GM18868 (cell line): ENCODE data around the gene CEACAM4.

ENCODE experiments used
- ATAC-seq: cut with Tn5 transposase; IDR thresholded peaks from one replicate; pipeline ENCODE4 v1.9.1; 2021; ENCODE audit warnings: mild to moderate bottlenecking, moderate library complexity; ENCODE audit not compliant: unreplicated experiment

Gene CEACAM4

GRCh38 chr19:41617941-41618730, 8.7 kb downstream of the CEACAM4 start:
- ATAC-seq: no peak

DNA sequence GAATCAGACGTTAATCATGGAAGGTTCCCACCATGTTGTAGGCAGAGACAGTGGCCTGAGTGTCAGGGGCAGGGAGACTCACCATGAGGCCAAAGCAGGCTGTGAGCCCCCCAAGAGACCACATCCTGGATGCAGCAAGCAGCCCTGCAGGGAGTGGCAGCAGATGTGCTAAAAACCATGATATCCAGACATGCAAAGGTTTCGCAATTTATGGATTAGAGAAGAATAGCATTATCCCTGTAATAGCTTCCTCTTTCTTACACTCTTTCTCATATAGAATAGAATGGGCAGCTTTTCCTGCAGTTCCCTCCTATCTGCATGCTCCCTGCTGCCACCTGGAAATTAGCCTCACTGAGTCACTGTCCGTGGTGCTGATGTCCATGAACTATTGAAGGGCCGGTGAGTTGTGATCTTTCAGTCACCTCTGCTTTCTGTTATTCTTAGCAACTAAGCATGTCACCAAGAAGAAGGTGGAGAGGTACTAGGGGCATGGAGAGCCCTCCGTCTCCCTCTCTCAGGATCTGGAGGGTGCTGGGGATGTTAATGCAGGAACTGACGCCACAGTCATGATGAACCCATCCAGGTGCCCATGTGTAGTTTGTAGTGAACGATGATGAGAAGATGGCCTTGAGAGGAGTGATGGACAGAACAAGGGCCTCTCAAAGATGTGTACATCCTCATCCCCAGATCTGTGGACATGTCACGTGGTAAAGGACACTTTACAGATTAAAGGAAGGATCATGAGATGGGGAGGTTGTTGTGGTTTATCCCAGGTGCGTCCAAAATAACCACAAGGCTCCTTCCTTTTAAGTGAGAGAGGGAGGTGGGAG, 9.9 kb downstream of the CEACAM4 start:
- ATAC-seq: no peak

- ATAC-seq: no peak
These were observed 11.7 kb downstream of the CEACAM4 start for GRCh38 chr19:41615207-41615606.

- ATAC-seq: no peak
These were observed 14.4 kb downstream of the CEACAM4 start for GRCh38 chr19:41612483-41612882.

- ATAC-seq: no peak
These were observed 16.1 kb downstream of the CEACAM4 start for GRCh38 chr19:41610789-41611188.

DNA sequence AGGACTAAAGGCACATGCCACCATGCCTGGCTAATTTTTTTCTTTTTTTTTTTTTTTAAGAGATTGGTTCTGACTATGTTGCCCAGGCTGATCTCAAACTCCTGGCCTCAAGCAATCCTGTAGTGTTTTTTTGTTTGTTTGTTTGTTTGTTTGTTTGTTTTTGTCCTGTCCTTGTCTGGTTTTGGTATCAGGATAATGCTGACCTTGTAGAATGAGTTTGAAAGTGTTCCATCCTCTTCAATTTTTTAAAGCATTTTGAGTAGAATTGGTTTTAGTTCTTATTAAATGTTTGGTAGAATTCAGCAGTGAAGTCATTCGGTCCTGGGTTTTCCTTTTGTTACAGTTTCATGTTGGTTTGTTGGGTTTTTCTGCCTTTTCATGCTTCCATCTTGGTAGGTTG, 19.2 kb downstream of the CEACAM4 start:
- no peak for ATAC-seq

DNA sequence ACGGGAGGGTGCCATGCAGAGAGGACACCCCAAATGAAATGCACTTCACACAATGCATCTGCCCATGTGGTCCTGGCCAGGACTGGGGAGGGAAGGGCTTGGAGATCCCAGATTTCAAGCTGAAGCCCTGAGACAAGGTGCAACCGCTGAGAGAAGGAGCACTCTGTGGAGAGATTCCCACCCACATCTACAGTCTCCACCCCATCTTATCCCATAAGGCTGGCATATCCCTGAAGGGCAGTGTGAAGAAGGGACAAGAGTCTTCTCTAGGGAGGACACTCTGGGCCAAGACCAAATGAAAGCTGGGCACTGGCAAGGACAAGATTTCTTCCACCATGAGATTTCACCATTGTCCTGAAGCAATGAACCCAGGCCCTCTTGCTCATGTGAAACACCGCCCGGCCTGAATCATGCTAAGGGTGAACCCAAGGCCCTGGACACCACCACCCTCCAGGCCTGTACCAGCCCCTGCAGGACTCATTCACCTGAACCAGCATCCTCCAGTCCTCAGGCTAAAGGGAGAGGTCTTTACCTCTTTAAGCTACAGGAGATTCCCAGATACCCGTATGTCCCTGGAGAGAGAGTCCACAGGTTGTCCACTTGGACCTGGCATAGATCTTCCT, 20.5 kb downstream of the CEACAM4 start:
- ATAC-seq: no peak

- no peak for ATAC-seq
These were observed 22.0 kb downstream of the CEACAM4 start for GRCh38 chr19:41604831-41605230.

DNA sequence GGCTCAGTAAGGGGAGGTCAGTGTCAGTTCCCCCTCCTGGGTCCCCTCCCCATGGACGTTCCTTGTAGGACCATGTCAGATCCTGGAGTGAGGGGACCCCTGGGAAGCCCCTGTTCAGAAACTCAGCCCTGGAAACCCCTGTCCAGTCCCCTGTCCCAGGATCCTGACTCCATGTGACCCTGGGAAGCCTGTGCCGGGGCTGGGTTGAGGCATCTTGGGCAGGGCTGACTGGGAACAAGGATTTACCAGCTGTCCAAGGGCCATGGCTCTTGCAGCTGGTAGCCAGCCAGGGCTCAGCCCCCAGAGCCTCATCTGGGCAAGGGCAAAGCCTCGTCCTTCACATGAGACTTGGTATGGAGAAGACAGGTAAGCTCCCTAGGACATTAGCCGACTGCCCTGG, 25.1 kb downstream of the CEACAM4 start:
- no peak for ATAC-seq

DNA sequence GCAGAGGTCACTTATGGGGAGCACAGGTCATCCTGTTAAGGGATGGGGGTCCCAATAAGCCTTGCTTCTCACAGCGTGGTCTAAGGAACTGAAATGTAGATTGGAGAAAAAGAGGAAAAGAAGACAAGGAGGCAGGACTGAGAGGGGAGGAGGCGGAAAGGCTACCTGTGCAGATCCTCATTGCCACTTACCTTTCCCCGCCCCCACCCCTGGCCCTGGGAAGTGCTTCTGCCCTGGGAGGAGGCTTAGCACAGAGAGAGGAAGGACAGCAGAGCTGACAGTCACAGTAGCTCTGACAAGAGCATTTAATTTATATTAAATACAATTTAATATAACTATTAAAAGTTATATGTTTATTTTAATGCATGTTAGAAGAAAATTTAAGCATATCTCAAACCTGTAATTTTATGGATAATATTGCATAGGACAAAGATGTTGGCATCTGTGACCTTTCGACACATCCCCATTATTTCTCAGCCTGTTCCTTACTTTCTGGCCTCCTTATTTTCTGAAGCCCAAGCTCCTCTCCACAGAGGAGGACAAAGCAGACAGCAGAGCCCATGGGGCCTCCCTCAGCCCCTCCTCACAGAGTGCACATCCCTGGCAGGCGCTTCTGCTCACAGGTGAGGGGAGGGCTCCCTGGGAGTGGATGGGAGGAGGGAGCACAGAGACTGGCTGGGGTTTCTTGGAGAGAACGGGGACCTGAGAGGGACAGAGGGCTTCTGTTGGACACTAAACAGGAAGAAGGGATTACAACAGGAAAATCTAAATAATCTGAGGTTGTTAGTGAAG, 27.5 kb downstream of the CEACAM4 start:
- ATAC-seq: no peak

DNA sequence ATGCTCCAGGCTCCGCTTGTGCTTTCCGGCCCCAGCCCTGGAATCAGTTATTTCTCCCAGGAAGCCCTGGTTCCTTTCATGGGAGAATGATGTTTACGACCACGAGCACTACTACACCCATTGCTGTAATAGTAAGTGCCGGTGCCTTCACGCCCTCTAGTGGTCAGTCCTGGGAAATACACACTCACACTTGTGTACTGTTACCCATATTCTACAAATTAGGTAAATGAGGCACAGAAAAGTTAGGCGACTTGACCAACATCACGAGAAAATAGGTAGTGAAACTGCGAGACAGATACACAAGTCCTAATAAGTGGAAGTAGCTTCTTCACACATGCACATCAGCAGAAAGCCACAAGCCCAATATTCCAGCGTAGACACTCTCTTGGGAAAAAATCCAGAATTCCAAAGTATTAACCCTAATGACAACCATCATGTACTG, 29.3 kb downstream of the CEACAM4 start:
- ATAC-seq: peak; percentile 65

DNA sequence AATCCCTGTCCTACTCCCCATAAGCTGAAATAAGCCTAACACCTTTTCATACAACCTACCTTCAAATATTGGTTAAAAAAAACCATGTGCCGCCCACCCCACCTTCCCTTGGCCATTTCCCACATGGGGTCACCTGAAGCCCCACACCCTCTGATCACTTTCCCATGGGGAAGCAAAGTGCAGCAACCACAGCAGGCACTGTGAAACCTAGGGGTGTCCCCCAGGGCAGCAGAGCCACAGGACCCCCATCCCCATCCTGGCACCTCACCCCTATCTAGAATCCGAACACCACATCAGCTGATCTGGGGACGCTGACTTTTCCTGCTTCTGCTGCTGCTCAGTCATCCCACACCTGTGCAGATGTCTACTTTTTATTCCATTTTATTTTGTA, 31.0 kb downstream of the CEACAM4 start:
- ATAC-seq: no peak

- no peak for ATAC-seq
These were observed 31.5 kb downstream of the CEACAM4 start for GRCh38 chr19:41595258-41595889.

GRCh38 chr19:41591951-41592562, 34.8 kb downstream of the CEACAM4 start:
- ATAC-seq: no peak

- no peak for ATAC-seq
These were observed 35.9 kb downstream of the CEACAM4 start for GRCh38 chr19:41590936-41591335.

GRCh38 chr19:41589371-41589770, 37.5 kb downstream of the CEACAM4 start:
- ATAC-seq: no peak

- ATAC-seq: no peak
These were observed 38.2 kb downstream of the CEACAM4 start for GRCh38 chr19:41588497-41589209.

DNA sequence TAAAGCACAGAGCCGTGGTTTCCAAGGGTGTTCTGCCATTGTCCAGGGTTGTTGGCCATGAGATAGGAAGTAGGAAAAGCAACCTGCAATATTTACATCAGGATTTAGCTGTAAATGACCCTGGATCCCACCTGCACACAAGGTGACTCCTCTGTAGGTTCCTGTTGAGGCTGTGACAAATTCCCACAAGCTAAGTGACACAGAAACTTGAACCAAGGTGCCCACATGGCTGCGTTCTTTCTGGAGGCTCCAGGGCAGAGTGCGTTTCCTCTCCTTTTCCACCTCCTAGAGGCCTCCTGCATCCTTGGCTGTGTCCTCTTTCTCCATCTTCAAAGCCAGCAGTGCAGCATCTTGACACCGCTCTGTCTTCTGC, 39.0 kb downstream of the CEACAM4 start:
- ATAC-seq: no peak

- no peak for ATAC-seq
These were observed 39.6 kb downstream of the CEACAM4 start for GRCh38 chr19:41587101-41587837.
